GM06990 (cell line): ENCODE measurements around the gene MYT1.

Source experiments
- DNase-seq: peaks from one replicate; pipeline ENCODE4 v3.0.0-alpha.2; 2011; ENCODE audit not compliant: insufficient read length; ENCODE audit errors: extremely low read depth
- H3K27me3 ChIP-seq: replicated peaks from 2 replicates; pipeline ENCODE4 v1.6.0; 2011; ENCODE audit warnings: low read length; ENCODE audit not compliant: control insufficient read depth, insufficient read depth
- H3K36me3 ChIP-seq: 2 replicates; pipeline ENCODE4 v1.5.1; 2011; ENCODE audit warnings: low read length; ENCODE audit not compliant: control insufficient read depth, insufficient read depth
- H3K4me3 ChIP-seq: replicated peaks from 2 replicates; pipeline ENCODE4 v1.5.1; 2011; ENCODE audit warnings: low read depth, mild to moderate bottlenecking, control low read depth, low read length
- TF ChIP-seq, protein P1 (sequence below): IDR thresholded peaks from 2 replicates; pipeline ENCODE4 v1.5.1; 2011; ENCODE audit warnings: low read length, control low read depth, mild to moderate bottlenecking, inconsistent platforms; ENCODE audit not compliant: insufficient read depth, poor library complexity, severe bottlenecking

MYT1 gene

DNA sequence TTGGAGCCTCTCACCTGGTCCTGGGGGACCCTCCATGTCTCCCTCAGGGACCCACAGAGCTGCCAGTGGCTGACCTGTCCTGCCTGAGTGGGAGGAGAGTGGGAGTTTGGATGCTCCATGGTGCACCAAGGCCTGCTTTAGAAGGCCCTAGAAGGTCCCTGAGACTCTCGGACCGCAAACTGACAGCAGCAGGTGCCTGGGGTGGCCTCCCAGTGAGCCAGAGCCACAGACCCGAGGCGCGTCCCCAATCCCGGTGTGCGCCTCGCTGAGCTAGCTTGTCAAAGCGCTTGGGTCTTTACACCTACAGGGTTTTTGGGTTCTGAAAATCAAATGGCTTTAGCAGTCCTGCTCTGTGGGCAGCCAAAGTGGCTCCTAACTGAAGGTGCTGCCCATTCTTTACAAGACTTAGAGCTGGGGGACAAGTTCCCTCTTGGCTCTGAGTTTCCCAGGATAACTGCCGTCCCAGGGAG lies 4.9 kb downstream of the MYT1 start:
- no peak for DNase-seq
- no peaks in the 10 kb centered on the region for H3K36me3 ChIP-seq
- no peak overlapping the region for H3K4me3 ChIP-seq
- no peaks in the 10 kb centered on the region; the same call in none of the 2 replicates for H3K27me3 ChIP-seq
- TF ChIP-seq, protein P1, sequence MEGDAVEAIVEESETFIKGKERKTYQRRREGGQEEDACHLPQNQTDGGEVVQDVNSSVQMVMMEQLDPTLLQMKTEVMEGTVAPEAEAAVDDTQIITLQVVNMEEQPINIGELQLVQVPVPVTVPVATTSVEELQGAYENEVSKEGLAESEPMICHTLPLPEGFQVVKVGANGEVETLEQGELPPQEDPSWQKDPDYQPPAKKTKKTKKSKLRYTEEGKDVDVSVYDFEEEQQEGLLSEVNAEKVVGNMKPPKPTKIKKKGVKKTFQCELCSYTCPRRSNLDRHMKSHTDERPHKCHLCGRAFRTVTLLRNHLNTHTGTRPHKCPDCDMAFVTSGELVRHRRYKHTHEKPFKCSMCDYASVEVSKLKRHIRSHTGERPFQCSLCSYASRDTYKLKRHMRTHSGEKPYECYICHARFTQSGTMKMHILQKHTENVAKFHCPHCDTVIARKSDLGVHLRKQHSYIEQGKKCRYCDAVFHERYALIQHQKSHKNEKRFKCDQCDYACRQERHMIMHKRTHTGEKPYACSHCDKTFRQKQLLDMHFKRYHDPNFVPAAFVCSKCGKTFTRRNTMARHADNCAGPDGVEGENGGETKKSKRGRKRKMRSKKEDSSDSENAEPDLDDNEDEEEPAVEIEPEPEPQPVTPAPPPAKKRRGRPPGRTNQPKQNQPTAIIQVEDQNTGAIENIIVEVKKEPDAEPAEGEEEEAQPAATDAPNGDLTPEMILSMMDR, result no peak

DNA sequence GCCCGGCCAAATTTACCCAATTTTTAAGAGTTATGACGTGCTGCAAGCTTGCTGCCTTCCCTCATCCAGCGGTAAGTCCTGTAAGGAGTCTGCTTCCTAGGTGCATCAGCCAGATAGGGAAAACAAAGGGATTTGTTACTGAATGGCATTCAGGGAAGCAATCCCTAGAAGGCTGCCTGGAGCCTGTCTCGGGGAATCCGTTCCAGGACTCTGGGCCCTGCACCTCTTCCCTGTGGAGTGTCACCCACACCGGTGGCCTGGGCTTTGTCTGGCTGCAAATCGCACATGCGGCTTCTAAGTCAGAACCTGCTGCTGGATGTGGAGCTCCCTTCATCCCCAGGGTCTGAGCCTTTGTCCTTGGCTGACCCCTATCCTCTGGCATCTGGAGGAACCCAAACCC lies 7.0 kb downstream of the MYT1 start:
- TF ChIP-seq, protein P1, result no peak
- no peak for DNase-seq
- no peaks in the 10 kb centered on the region; the same call in none of the 2 replicates for H3K27me3 ChIP-seq

DNA sequence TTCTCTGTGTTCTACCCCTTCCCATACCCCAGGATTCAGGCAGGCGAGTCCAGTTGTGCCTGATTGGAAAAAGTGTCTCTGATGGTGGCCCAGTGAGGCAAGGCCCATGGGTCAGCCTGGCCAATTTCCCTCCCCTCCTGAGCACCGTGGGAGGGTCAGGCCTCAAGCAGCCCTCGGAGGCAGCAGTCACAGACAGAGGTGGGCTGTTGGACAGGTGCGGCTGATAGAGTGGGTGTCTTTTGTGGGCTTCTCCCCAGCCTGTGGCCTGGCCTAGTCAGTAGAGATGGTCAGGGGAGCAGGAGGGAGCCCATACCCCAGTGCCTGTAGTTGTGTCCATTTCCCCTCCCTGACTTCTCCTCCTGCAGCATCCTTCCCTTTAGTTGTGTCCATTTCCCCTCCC lies 8.9 kb downstream of the MYT1 start:
- Histone ChIP-seq H3K36me3 (no peaks in the 10 kb centered on the region), H3K27me3 (no peaks in the 10 kb centered on the region; the same call in none of the 2 replicates), H3K4me3 (no peak overlapping the region)
- no peak for DNase-seq
- TF ChIP-seq, protein P1, result no peak

More for the DNA sequence above, 7.0 kb downstream of the MYT1 start:
- H3K4me3 ChIP-seq, result no peak overlapping the region
- no peaks in the 10 kb centered on the region for H3K36me3 ChIP-seq

DNA sequence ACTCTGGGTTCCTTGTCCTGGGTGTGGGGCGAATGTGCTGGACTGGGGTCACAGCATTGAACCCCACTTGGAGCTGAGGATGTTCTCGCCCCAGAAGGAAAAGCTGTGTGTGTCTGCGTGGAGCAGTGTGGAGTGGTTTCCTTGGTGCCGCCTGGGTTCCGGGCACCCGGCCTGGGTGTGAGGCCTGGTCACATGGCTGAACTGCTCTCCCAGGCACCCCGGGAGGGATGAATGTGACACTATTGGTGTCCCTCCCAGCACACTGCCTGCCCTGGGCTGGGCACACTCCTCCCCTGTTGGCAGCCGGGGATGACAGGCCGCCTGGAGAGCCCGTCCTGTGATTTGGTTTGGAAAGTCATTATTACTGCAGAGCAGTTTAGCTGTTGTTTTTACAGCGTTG lies 12.3 kb downstream of the MYT1 start:
- no peak for DNase-seq
- TF ChIP-seq, protein P1, result no peak
- Histone ChIP-seq H3K27me3 (no peaks in the 10 kb centered on the region), H3K4me3 (no peak overlapping the region), H3K36me3 (no peaks in the 10 kb centered on the region)

DNA sequence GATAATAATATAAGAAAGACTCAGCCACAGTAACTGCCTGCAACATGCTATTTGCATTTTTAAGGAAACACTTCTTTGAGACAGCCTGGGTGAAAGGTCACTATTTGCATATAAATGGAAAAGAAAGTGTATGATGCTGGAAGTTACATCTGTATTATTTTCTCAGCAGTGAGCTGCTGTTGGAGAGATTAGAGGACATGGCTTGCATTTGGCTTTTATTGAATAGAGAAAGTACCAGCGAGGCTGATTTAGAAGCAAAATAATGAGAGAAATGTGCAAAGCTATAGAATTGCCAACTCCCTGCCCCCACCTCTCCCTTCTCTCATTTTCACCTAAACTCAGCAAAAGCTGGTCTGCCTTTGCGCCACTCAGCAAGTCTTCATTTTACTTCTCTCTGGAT lies 12.7 kb downstream of the MYT1 start:
- DNase-seq, result no peak
- Histone ChIP-seq H3K4me3 (no peak overlapping the region), H3K27me3 (no peaks in the 10 kb centered on the region), H3K36me3 (no peaks in the 10 kb centered on the region)
- TF ChIP-seq, protein P1, result no peak

DNA sequence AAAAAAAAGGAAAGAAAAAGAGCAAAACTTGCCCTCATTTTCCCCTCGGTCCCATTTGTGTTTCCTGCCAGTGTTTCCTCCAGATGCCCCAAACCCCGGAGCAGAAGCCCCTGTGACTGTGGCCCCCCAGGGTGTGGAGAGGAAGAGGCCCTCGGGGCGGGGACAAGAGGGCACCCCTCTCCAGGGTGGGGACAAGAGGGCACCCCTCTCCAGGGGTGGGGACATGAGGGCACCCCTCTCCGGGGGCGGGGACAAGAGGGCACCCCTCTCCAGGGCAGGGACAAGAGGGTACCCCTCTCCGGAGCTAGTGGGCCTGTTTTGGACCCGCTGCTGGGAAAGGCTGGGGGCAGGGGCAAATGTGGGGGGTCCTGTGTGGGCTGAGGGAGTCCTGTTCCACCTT lies 13.1 kb downstream of the MYT1 start:
- Histone ChIP-seq H3K4me3 (no peak overlapping the region), H3K27me3 (no peaks in the 10 kb centered on the region), H3K36me3 (no peaks in the 10 kb centered on the region)
- no peak for DNase-seq
- TF ChIP-seq, protein P1, result no peak
